ENCODE measurements around the gene RBBP8NL. TPM values are rescaled to one million over a fixed set of nuclear protein-coding genes. Genes with fewer than 3 reads are reported as not detected.
A peak's percentile ranks its signal among the peaks of the same experiment; 100 is the strongest.

RBBP8NL gene
- total and polyA plus RNA-seq, 2 experiments from 2014 or later: 0.10 to 1.1 TPM

- no peak overlapping the region for H3K27ac Mint-ChIP-seq
- no peak for TF ChIP-seq ETS1 (IDR thresholded peaks at IDR 0.05)
- no peak for TF ChIP-seq STAT1 (IDR thresholded peaks at IDR 0.05; ENCODE audit: unreplicated experiment)
- no peak for TF ChIP-seq ZNF331 (CRISPR knock-in tag; IDR thresholded peaks at IDR 0.05; ENCODE audit: low read depth)
- TF ChIP-seq EZH2 (IDR thresholded peaks at IDR 0.05; ENCODE audit: low read depth, unreplicated experiment): no peak
- TF ChIP-seq JUNB (IDR thresholded peaks at IDR 0.05; ENCODE audit: unreplicated experiment): no peak
- no peak for TF ChIP-seq ZNF114 (CRISPR knock-in tag; IDR thresholded peaks at IDR 0.05)
- peaks cover 11% of the 10 kb centered on the region for H3K36me3 ChIP-seq (ENCODE audit: insufficient read depth)
Measured at GRCh38 chr20:62392077-62392418, 35.3 kb downstream of the RBBP8NL start.

DNA sequence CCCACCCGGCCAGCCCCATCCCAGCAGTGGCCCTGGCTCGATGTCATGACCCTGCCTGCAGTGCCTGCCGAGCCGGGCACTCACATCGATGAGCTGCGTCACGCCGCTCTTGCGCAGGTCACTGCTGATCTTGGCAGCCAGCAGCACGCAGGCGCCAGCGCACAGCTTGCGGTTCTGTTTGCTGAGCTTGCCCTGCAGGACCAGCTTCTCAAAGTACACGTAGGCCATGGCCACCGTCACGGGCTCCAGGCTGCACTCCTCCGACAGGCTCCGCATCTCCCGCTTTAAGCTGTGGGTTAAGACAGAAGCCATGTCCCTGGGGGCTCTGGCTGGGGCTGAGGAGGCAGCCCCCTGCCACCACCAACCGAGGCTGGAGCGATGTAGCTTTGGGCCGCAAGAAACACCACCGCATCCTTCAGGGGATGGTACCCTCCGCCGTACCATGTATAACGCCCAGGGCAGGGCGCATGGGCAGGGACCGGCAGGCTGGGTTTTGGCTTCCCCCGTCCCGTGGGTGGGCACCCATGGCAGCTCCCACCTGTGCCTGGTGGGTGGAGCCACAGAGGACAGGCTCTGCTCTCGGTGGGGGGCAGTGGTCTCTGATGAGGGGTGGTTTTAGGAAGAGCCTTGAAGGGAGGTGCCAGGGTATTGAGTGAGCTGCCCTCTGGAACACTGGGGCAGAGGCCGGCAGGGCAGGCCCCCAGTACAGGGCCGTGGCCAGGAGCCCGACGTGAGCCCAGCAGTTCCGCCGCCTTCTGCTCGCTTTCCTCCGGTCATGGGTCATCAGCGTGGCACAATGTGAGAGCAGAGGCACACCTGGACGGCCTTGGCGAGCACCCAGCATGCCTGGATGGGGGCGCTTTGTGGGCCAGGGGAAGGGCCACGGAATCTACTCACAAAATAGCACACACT lies 35.9 kb downstream of the RBBP8NL start:
- Mint-ChIP-seq H3K27me3 (ENCODE audit: insufficient read depth, low read depth, poor library complexity) (peaks cover 26% of the 10 kb centered on the region), H3K4me1 (peaks cover 20% of the 10 kb centered on the region), H3K36me3 (ENCODE audit: low read depth) (peaks cover 35% of the 10 kb centered on the region), H3K27ac (no peak overlapping the region), H3K9me3 (no peaks in the 10 kb centered on the region), H3K4me3 (no peak overlapping the region)
- H3K36me3 ChIP-seq (ENCODE audit: insufficient read depth): peaks cover 11% of the 10 kb centered on the region
- no peak overlapping the region for H3K4me3 ChIP-seq
- H3K4me2 ChIP-seq: no peak overlapping the region
- no peak for ATAC-seq
- H3K79me2 ChIP-seq (replicated peaks; ENCODE audit: insufficient read depth): peaks cover 16% of the 10 kb centered on the region
- TF ChIP-seq ETS1 (IDR thresholded peaks at IDR 0.05): no peak
- no peak for TF ChIP-seq ZNF114 (CRISPR knock-in tag; IDR thresholded peaks at IDR 0.05)
- TF ChIP-seq STAT1 (IDR thresholded peaks at IDR 0.05; ENCODE audit: unreplicated experiment): no peak
- no peak for TF ChIP-seq EZH2 (IDR thresholded peaks at IDR 0.05; ENCODE audit: low read depth, unreplicated experiment)
- TF ChIP-seq, protein P1, sequence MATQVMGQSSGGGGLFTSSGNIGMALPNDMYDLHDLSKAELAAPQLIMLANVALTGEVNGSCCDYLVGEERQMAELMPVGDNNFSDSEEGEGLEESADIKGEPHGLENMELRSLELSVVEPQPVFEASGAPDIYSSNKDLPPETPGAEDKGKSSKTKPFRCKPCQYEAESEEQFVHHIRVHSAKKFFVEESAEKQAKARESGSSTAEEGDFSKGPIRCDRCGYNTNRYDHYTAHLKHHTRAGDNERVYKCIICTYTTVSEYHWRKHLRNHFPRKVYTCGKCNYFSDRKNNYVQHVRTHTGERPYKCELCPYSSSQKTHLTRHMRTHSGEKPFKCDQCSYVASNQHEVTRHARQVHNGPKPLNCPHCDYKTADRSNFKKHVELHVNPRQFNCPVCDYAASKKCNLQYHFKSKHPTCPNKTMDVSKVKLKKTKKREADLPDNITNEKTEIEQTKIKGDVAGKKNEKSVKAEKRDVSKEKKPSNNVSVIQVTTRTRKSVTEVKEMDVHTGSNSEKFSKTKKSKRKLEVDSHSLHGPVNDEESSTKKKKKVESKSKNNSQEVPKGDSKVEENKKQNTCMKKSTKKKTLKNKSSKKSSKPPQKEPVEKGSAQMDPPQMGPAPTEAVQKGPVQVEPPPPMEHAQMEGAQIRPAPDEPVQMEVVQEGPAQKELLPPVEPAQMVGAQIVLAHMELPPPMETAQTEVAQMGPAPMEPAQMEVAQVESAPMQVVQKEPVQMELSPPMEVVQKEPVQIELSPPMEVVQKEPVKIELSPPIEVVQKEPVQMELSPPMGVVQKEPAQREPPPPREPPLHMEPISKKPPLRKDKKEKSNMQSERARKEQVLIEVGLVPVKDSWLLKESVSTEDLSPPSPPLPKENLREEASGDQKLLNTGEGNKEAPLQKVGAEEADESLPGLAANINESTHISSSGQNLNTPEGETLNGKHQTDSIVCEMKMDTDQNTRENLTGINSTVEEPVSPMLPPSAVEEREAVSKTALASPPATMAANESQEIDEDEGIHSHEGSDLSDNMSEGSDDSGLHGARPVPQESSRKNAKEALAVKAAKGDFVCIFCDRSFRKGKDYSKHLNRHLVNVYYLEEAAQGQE (IDR thresholded peaks at IDR 0.05; ENCODE audit: unreplicated experiment): no peak
- TF ChIP-seq NANOG (IDR thresholded peaks at IDR 0.05; ENCODE audit: borderline replicate concordance): no peak
- no peak for TF ChIP-seq CREB1 (CRISPR knock-in tag; IDR thresholded peaks at IDR 0.05; ENCODE audit: low read depth)
- no peak for TF ChIP-seq EZH2phosphoT487 (IDR thresholded peaks at IDR 0.05; ENCODE audit: unreplicated experiment)
- H3K27ac ChIP-seq (ENCODE audit: low read depth): peak overlapping the region; percentile 72; the same call in 1 of the 2 replicates
- no peak overlapping the region for H2AFZ ChIP-seq
- peaks cover 3% of the 10 kb centered on the region; the same call in 1 of the 2 replicates for H3K4me1 ChIP-seq (ENCODE audit: insufficient read depth)
- no peaks in the 10 kb centered on the region for H3K27me3 ChIP-seq (ENCODE audit: insufficient read depth)
- H4K20me1 ChIP-seq (replicated peaks; ENCODE audit: insufficient read depth): peaks cover 19% of the 10 kb centered on the region
- H3K9me2 ChIP-seq (ENCODE audit: insufficient read depth): no peaks in the 10 kb centered on the region
- DNase-seq (ENCODE audit: low spot score): no peak
- peaks cover 35% of the 10 kb centered on the region for H3F3A ChIP-seq (replicated peaks; ENCODE audit: low read depth)

More at GRCh38 chr20:62392077-62392418, 35.3 kb downstream of the RBBP8NL start:
- no peaks in the 10 kb centered on the region for H3K9me3 Mint-ChIP-seq
- peaks cover 25% of the 10 kb centered on the region for H3K27me3 Mint-ChIP-seq (ENCODE audit: insufficient read depth, low read depth, poor library complexity)
- peaks cover 3% of the 10 kb centered on the region; the same call in 1 of the 2 replicates for H3K4me1 ChIP-seq (ENCODE audit: insufficient read depth)
- H3K4me1 Mint-ChIP-seq: peaks cover 20% of the 10 kb centered on the region
- H3K4me3 ChIP-seq: no peak overlapping the region
- no peaks in the 10 kb centered on the region for H3K9me2 ChIP-seq (ENCODE audit: insufficient read depth)
- H3K4me2 ChIP-seq: no peak overlapping the region
- peaks cover 35% of the 10 kb centered on the region for H3K36me3 Mint-ChIP-seq (ENCODE audit: low read depth)
- peaks cover 14% of the 10 kb centered on the region for H3K79me2 ChIP-seq (replicated peaks; ENCODE audit: insufficient read depth)
- H3K27ac ChIP-seq (ENCODE audit: low read depth): no peak overlapping the region
- H2AFZ ChIP-seq: no peak overlapping the region
- DNase-seq (ENCODE audit: low spot score): no peak
- ATAC-seq: no peak
- no peaks in the 10 kb centered on the region for H3K27me3 ChIP-seq (ENCODE audit: insufficient read depth)
- peaks cover 35% of the 10 kb centered on the region for H3F3A ChIP-seq (replicated peaks; ENCODE audit: low read depth)
- H3K4me3 Mint-ChIP-seq: no peak overlapping the region
- peaks cover 19% of the 10 kb centered on the region for H4K20me1 ChIP-seq (replicated peaks; ENCODE audit: insufficient read depth)

Measured in GM23338 (cell line).